ENCODE results near the gene BRSK2. TPM values are rescaled to one million over a fixed set of nuclear protein-coding genes. Genes with fewer than 3 reads are reported as not detected.
A peak's percentile ranks its signal among the peaks of the same experiment; 100 is the strongest.
"Not testable (repeated sequence)": the region's sequence is repeated elsewhere in the genome, so short reads cannot be mapped to it uniquely, and the experiment has no call there.

BRSK2 gene
- total RNA-seq, 1 experiment from 2014 or later = 4.2 TPM

DNA sequence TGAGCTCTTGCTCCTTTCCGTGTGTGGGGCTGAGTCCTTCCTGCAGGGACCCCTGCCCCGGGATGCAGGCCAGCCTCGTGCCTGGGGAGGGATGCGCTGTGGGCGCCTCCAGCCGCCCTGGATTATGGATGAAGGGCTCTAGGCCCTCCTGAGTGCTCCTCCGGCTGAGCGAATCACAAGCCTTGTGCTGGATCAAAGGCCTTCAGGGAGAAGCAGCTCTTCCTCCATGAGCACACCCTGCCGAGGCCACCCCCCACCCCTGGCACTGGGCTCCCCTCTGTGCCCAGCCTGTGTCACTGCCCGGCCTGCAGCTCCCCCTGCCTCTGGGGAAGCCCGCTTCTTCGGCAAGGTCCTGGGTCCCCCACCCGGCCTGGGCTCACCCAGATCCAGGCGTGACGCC is 43.8 kb downstream of the BRSK2 start:
- no peak for DNase-seq (ENCODE audit: extremely low read depth, low read depth)

DNA sequence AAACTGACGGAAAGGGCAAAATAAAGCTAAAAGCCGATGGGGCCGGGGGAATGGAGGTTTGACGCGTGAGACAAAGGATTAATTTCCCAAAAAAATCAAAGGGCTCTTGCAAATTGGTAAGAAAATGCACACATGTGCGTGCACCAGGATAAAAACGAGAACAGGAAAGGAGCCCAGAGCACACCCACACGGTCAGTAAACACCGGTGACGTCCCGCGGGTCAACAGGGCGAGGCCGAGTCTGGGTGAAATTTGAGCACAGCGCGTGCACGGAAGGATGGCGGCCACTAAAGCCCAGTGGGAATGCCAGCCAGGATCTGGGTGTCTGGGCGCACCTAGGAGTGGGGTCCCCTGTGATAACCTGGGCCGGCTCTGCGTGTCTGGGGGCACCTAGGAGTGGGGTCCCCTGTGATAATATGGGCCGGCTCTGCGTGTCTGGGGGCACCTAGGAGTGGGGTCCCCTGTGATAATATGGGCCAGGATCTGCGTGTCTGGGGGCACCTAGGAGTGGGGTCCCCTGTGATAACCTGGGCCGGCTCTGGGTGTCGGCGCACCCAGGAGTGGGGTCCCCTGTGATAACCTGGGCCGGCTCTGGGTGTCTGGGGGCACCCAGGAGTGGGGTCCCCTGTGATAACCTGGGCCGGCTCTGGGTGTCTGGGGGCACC is 44.4 kb downstream of the BRSK2 start:
- no peak for DNase-seq (ENCODE audit: extremely low read depth, low read depth)

DNA sequence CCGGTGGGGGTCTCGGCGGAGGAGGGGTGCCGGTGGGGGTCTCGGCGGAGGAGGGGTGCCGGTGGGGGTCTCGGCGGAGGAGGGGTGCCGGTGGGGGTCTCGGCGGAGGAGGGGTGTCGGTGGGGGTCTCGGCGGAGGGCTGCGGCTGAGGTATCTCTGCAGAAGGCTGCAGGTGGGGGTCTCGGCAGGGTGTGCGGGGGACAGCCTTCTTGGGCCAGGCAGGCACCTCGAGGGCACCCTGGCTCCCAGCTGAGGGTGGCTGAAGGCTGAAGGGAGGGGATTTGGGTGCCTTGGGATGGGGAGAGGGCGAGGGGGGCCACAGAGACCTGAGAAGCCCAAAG is 45.7 kb downstream of the BRSK2 start:
- not testable (repeated sequence) for DNase-seq (ENCODE audit: extremely low read depth, low read depth)

DNA sequence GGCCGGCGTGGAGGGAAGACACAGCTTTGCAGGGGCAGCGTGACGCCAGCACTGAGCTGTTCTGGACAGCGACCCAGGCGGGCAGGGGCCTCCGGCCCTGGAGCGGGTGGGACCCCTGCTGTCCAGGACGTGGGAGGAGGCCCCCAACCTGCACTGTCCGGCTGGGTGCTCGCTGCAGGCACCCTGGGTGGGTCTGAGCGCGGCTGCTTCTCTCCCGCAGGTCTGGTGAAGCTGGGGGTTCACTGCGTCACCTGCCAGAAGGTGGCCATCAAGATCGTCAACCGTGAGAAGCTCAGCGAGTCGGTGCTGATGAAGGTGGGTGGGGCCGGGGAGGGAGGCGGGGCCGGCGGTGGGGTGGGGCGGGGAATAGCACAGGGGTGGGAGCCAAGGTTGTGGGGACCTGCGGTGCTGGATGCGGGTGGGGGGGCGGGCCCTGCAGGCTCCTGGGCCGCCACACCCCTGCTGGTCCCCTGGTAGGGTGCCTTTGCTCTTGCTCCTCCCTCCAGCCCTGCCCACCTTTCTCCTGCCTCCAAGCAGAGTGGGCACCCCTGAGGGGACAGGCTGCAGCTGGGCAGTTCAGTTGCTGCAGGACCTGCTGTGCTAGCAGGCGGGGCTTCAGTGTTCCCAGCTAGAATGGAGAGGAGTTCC is 46.2 kb downstream of the BRSK2 start:
- DNase-seq (ENCODE audit: extremely low read depth, low read depth) = no peak

DNA sequence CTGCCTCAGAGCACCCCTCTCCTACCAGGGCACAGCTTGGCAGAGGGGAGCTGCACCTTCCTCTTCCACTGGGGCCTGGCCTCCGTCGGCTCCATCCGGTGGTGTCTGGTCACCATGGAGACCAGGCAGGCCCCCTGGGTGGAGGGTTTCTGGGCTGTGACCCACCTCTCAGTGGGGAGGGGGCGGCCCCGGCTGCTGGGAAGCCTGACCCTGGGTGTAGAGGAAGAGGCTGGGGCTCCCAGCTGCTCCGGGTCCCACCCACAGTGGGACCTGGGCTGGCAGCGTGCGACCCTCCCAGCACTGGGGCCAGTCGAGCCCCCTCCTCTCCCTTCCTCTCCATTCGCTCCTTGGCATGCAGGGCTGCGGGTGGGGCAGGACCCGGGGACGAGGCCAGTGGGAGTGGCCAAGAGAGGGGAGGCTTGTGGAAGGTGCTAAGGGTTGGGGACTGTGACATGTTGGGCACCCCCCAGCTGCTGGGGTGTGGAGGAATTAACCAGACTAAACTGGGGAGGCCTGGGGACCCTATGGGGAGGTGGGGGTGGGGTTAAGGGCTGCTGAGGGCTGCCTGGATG is 46.8 kb downstream of the BRSK2 start:
- no peak for DNase-seq (ENCODE audit: extremely low read depth, low read depth)

DNA sequence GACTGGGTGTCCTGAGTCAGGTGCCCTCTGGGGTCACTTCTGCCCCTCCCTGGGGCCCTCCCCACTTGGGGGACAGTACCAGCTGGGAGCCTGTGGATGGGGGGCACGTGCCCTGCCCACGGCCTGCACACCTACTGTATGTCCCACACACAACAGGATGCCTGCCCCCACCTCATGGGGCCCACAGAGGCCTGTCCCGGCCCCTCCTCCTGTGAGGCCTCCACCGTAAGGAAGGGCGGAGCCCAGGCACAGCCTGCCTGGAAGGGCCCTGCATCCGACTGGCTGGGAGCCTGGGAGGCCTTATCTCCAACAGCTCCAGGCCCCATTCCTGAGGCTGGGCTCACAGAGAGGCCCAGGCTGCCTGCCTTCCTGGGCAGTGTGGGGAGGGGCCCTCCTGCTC is 47.8 kb downstream of the BRSK2 start:
- DNase-seq (ENCODE audit: extremely low read depth, low read depth) = no peak

DNA sequence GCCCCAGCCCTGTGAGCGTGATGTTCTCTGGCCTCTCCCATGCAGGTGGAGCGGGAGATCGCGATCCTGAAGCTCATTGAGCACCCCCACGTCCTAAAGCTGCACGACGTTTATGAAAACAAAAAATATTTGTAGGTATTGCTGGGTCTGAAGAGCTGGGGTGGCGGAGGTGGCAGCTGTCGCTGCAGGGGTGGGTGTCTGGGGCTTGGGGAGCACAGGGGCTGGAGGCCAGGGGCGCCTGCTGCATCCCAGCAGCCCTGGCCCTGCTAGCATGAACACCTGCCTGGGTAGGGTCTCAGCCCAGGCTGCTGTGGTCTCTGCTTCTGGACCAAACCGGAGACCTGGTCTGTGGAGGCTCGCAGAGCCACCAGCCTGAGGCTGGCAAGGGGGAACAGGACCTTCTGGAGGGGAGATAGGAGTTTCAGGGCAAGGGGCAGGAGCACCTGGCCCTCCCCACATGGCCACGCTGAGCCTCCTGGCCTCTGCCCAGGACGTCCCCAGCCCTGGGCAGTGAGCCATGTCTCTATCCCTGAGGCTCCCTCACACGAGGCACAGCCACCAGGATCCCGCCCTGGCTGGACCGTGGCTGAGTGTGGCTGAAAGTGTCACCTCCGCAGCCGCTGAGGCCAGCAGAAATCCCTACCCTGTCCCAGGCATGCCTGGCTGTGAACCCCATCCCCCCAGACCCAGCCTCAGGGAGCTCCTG is 48.7 kb downstream of the BRSK2 start:
- no peak for DNase-seq (ENCODE audit: extremely low read depth, low read depth)

DNA sequence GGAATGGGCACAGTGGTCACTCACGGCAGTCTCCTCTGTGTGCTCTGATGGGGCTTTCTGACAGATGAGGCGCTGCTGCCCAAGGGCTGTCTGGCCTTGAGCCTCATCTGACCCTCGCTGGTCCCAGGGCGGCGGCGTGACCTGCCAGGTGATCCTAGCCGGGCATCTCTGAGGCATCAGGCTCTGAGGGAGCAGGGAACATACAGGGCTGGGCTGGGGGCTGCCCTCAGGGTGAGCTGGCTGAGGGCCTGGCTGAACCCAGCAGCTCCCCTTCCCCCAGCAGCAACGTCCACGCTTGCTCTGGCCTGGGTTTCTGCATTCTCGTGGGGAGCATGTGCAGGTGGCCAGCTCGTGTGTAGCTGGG is 49.2 kb downstream of the BRSK2 start:
- no peak for DNase-seq (ENCODE audit: extremely low read depth, low read depth)

DNA sequence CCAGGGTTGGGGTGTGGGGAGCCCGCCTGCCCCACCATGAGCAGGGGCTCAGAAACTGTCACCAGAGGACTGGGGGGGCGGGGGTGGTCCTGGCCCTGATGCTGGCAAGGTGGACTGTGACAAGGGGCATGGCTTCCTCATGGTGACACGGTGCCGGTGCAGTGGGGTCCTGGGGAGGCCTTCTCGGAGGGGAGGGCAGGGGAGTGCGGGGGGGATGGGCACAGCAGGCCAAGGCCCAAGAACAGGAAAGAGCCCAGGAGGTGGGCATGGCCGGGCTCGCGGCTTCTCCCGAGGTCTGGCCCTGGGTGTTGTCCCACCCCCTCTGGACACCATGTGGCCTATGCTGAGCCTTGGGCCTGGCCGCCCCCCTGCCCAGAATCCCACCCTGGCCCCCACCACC is 49.6 kb downstream of the BRSK2 start:
- DNase-seq (ENCODE audit: extremely low read depth, low read depth) = no peak

DNA sequence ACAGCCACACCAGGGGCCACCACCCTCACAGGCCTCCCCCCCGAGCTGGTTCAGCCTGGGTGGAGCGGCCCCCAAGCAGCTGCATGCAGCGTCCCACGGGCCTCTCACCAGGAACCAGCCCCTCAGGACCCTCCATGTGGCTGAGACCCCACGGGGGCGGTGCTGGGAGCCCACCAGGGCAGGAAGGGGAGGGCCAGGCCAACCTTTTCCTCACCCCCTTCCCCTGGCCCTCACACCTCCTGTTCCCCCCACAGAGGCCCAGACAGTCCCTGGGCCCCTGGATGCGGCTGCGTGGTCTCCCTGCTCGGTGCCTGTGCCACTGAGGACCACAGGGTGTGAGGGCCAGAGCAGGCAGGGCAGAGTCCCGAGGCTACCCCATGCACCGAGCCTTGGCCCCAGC is 50.3 kb downstream of the BRSK2 start:
- DNase-seq (ENCODE audit: extremely low read depth, low read depth) = no peak

DNA sequence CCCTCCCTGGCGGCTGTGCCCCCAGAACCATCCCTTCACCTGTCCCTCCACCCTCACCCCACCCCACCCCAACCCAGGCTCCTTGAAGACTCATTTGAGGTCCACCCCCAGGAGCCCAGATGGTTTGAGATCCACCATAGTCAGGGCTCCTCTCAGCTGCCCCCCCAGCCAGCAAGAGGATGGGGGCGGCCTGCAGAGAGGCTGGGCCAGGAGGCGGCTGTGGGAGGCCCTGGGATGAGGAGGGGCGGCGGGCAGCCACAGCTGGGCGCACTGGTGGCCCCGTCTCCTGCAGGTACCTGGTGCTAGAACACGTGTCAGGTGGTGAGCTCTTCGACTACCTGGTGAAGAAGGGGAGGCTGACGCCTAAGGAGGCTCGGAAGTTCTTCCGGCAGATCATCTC is 50.8 kb downstream of the BRSK2 start:
- no peak for DNase-seq (ENCODE audit: extremely low read depth, low read depth)

DNA sequence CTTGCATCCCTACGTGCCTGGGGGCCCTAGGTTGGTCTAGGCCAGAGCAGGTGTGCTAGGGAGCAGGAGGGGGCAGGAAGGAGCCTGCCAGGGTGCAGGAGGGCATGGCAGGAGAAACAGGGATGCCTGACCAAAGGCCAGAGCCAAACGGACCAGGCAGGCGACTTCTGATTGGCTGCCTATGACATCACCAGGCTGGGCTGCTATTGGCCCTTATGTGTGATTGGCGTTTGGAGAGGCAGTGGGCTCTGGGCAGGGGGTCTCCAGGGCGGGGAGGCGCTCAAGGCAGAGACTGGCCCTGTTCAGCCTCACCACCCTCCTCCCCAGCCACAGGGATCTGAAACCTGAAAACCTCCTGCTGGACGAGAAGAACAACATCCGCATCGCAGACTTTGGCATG is 52.4 kb downstream of the BRSK2 start:
- DNase-seq (ENCODE audit: extremely low read depth, low read depth) = peak; percentile 6

DNA sequence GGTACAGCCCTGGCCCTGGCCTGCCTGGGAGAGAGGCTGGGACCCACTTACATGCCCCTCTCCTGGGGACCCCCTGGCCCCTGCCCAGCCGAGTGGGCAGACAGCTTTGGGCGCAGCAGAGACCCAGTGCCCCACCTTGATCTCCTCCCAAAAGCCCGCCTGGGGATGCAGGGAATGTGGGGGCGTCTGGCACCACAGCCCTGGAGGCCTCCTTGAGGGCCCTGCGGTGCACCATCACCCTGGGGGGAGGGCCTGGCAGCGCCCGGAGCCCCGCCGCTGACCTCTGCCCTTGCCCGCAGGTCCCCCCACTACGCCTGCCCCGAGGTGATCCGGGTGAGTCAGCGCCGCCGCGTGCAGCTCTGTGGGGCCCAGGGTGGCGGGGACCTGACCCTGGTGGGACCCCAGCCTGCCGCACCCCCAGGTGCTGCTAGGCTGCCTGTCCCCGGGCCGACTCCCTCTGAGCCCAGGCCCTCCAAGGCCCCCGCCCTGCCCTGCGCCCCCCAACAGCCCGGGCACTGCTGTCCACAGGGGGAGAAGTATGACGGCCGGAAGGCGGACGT is 53.2 kb downstream of the BRSK2 start:
- DNase-seq (ENCODE audit: extremely low read depth, low read depth) = no peak

DNA sequence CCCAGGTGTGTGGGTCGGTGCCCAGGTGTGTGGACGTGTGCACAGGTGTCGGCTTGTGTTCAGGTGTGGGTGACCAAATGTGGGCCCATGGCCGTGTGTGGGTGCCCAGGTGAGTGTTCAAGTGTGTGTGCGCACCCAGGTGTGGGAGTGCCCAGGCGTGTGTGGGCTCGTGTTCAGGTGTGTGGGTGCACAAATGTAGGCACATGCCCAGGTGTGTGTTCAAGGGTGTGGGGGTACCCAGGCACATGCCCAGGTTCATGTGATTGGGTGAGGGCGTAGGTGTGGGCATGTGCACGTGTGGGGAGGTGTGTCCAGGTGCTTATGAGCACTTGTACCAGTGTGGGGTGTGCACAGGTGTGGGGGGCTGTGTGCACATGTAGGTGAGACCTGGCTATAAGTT is 54.0 kb downstream of the BRSK2 start:
- DNase-seq (ENCODE audit: extremely low read depth, low read depth) = no peak

DNA sequence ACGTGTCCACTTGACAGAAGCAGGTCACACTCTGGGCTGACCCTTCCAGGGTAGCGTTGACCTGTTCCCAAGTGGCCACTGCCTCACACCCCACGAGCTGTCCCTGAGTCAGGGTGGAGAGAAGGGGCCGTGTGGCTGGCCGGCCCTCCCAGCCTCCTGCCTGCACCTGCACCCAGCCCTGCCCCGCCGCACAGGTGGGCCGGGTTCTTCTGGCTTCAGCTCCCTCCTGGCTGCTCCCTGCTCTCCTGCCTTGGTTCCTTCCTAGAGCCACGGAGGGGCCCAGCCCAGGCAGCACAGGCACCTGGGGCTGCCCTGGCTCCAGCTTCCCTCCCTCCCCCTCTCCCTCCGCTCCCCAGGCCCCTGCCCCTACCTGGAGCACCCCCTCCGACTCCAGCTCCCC is 54.6 kb downstream of the BRSK2 start:
- no peak for DNase-seq (ENCODE audit: extremely low read depth, low read depth)

DNA sequence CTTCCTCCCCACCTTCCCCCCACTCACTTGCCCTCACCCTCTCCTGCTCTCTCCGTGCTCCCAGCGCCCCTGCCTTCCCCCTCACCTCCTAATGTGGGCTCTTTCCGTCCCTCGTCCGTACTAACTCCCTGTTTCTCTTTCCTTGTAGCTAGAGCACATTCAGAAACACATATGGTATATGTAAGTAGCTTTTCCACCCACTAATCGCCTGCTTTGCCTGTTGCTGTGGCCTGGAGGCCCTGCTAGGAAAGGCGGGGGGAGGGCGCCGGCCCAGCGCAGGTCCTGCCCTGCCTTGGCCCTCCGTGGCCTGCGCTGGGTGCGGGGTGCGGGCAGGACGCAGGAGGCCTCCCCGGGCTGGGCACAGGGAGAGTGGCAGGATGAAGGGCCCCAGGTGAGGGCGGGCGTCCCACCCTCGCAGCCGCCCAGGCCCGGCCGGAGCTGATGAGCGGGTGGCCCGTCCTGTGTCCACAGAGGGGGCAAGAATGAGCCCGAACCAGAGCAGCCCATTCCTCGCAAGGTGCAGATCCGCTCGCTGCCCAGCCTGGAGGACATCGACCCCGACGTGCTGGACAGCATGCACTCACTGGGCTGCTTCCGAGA is 55.2 kb downstream of the BRSK2 start:
- no peak for DNase-seq (ENCODE audit: extremely low read depth, low read depth)

DNA sequence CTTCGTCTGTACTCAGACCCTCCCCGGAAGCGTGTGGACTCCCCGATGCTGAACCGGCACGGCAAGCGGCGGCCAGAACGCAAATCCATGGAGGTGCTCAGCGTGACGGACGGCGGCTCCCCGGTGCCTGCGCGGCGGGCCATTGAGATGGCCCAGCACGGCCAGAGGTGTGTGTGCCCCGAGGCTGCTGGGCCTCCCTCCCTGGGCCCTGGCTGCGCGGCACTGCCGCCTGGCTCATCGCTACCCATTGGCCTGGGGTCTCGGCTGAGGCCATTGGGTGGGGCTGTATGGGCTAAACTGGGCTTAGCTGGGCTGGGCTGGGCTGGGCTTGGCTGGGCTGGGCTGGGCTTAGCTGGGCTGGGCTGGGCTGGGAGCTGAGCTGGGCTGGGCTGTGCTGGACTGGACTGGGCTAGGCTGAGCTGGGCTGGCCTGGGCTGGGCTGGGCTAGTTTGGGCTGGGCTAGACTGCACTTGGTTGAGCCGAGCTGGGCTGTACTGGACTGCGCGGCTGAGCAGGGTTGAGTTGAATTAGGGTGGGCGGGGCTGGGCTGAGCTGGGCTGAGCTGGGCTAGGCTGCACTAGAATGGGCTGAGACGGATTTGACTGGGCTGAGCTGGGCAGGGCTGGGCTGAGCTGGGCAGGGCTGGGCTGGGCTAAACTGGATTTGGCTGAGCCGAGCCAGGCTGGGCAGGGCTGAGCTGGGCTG is 56.2 kb downstream of the BRSK2 start:
- no peak for DNase-seq (ENCODE audit: extremely low read depth, low read depth)

DNA sequence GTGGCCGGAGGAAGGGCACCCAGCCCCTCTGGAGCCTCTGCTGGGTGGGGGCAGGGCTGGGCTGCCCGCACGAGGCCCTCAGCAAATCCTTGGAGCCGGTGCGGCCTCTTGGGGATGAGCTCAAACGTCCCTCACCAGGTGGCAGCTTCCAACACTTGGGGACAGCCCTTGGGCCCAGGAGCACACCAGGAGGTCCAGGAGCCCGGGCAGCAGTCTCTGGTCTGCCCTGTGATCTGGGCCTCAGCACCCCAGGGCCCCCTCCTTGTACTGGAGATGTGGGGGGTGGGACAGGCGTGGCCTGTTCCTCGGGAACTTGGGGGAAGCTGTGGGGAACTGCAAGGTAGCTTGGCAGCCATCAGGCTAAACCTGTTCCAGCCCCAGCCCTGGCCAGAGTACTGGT is 56.9 kb downstream of the BRSK2 start:
- no peak for DNase-seq (ENCODE audit: extremely low read depth, low read depth)

DNA sequence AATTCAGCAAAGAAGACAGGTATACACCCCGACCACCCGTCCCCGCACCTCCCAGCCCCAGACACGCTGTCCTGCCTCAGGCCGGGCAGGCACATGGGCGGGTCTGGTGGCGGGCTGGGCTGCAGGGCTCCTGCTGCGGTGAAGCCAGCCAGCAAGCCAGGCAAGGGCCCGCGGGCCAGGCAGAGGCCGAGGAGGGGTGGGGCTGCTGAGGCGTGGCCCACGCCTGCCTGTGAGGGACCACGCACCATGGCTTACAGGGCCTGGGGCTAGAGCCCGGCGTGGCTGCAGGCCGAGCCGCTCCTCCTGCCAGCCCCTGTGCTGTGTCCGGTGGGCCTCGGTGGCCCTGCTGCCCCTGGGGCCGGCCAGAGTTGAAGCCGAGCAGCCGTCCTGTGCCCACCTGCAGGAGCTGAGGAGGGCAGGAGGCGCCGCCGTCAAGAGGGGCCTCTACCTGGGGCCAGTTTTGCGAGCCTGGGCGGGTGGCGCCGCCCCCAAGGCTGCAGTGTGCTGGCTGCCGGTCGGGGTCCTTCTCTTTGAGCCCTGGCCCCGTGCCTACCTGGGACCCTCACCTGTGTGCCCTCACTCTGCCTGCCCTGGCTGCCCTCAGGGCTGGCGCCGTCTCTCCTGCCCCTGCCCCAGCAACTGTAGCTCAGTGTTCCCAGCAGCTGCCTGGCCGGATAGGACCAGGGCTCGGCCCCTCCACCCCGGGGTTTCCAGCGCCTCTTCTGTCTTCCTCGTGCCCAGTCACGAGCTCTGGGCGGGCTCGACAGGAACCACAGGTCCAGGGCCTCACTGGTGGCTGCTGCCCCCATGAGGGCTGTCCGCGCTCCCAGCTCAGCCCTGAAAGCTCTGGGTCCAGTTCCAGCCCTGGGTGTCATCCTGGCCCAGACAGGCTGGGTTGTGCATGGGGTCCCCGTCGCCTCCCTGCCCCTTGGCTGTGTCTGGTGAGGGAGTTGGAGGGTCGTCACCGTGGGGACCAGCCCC is 58.4 kb downstream of the BRSK2 start:
- DNase-seq (ENCODE audit: extremely low read depth, low read depth) = no peak

Data from NCI-H460 (cell line).